VCaP (cell line): Measurements from ENCODE around the gene ZNF629.

Source experiments
- H3K27ac ChIP-seq: fragments of 450-650 bp; 2 replicates; pipeline ENCODE4 v1.5.1; 2017
- TF ChIP-seq, protein P1 (sequence below): fragments of 450-650 bp; conservative IDR thresholded peaks from 2 replicates; pipeline ENCODE4 v1.5.1; 2017; ENCODE audit warnings: mild to moderate bottlenecking, moderate library complexity

The ZNF629 gene

DNA sequence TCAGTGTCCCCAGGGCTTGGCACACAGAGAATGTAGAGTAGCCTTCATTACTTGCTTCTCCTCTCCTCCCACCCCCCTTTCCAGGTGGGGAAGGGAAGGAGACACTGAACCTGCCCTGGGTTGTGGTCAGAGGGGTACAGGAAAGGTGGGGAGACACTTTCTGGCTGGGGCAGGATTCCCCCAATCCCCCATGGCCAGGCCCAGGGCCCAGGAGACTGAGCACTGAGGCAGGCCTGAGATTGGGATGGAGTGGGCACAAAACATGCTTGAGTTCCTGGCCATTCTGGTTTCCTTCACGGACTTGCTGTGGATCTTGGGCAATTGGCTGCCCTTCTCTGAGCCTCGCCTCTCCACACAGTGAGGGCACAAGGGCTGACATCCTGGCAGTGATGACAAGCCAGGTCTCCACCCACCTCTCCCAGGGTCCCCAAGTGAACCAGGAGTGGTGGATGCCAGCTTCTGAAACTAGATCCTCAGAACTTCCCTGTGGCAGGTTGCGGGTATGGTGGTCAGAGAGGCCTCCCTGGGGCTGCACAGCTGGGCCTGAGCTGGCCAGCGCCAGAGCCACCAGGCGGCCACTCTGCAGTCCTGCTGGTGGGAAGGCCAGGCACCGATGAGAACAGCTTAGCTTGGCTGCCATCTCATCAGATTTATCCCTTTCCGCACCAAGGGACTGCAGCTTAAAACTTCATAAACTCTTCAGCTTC lies 9.3 kb downstream of the ZNF629 start:
- H3K27ac ChIP-seq, result no peak overlapping the region
- TF ChIP-seq, protein P1, sequence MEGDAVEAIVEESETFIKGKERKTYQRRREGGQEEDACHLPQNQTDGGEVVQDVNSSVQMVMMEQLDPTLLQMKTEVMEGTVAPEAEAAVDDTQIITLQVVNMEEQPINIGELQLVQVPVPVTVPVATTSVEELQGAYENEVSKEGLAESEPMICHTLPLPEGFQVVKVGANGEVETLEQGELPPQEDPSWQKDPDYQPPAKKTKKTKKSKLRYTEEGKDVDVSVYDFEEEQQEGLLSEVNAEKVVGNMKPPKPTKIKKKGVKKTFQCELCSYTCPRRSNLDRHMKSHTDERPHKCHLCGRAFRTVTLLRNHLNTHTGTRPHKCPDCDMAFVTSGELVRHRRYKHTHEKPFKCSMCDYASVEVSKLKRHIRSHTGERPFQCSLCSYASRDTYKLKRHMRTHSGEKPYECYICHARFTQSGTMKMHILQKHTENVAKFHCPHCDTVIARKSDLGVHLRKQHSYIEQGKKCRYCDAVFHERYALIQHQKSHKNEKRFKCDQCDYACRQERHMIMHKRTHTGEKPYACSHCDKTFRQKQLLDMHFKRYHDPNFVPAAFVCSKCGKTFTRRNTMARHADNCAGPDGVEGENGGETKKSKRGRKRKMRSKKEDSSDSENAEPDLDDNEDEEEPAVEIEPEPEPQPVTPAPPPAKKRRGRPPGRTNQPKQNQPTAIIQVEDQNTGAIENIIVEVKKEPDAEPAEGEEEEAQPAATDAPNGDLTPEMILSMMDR, result no peak

DNA sequence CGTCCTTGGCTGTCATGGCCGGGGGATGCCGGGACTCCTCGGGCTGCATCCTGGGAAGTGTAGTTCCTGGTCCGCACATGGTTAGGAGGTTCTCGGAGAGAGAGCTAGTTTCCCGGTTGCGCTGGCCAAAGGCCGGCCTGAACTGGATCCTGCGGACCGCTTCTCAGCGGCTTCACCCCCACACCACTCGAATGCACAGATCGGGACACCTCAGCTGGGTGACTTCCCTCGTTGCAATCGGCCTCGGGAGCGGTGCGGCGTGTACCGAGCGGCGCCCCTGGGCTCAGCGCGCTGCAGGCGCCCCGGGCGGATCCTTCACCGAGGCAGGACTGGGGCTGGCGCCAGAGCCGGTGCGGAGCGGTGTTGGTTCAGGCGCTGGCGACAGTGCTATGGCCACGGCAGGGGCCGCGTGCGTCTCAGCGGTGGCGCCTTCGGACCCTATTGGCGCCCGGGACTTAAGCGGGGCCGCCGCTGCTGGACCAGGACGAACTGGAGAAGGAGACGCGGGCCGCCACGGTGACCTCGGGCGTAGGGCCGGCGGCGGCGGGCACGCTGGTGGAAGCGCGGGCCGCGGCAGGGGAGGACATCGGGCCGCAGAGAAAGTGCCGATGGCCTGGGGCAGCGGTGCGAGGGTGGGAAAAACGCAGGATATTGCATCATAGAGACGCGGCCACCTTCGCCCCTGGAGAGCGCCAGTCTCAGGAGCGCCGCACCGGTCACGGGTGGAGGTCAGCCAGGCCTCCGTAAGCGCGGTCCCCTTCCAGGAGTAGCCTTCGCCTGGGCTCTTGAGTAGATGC lies 11.4 kb downstream of the ZNF629 start:
- TF ChIP-seq, protein P1, result no peak
- peak overlapping the region; percentile 91 for H3K27ac ChIP-seq

DNA sequence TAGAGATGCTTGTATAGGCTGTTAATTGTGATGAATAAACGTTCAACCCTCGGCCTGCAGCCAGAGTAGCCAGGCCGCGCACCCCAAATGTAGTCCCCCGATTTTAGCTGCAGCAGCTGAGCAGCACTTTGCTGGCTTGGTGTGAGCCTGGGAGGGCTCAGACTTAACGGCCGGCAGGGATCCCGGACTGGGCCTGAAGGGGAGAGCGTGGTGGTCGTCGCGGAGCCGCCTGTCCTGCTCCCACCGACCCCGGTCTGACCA lies 11.9 kb downstream of the ZNF629 start:
- TF ChIP-seq, protein P1, result no peak
- peak overlapping the region; percentile 91 for H3K27ac ChIP-seq

DNA sequence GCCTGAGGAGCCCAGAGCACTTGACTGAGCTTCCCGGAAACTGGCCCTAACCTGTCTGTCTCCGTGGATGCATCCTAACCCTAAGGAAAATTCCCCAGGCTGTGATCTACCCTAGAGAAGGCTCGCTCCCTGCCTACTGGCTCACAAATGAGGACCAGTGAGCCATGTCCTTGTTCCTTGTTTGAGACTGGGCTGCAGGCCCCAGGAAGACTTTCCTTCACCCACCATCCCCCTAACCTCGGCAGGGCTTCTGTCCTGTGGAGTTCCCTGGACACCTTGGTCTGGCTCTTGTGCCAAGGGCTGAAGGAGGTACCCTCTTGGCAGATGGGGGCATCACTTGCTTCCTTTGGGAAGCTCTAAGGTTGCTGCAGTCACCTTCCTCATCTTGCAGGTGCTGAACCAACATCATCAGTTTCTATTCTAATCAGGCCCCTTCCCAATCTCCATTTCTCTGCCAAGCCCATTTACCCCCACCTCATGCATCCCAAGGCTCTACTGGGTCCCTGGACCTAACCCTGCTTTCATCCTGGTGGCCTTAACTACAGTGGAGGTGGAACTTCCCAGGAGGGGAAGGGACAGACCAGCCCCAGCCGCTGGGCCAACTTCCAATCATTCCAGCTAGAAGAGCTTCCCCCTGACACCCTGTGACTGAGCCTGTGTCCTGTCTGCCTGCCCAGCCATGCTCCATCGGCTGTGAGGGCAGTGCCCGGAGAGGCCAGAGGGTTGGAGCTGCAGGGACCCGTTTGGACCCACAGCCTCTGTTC lies 12.5 kb downstream of the ZNF629 start:
- peak overlapping the region; percentile 91 for H3K27ac ChIP-seq
- TF ChIP-seq, protein P1, result no peak

DNA sequence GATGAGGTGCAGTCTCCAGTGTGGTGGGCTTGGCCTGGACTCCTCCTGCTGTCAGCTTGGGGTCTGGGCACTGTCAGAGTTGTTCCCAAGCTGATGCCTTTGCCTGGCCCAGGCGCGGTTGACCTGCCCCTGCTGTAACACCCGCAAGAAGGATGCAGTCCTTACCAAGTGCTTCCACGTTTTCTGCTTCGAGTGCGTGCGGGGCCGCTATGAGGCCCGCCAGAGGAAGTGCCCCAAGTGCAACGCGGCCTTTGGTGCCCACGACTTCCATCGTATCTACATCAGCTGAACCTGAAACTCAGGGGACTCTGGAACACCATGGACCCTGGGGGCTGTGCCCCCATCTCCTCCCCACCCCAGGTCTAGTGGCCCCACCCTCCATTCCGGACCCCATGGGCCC lies 13.2 kb downstream of the ZNF629 start:
- TF ChIP-seq, protein P1, result no peak
- no peak overlapping the region for H3K27ac ChIP-seq

DNA sequence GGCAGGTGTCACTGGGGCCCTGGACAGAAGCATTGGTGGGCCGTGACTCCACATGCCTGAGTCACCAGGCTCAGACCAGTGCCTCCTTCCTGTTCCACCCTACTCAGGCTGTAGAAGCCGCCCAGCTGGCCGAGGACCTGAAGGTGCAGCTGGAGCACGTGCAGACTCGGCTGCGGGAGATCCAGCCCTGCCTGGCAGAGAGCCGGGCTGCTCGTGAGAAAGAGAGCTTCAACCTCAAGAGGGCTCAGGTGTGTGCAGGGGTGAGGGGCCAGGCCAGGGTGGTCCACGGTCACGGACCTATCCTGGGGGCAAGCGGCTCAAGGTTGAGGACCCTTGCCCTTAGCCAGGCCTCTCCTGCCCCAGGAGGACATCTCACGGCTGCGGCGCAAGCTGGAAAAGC lies 15.3 kb downstream of the ZNF629 start:
- no peak overlapping the region for H3K27ac ChIP-seq
- TF ChIP-seq, protein P1, result no peak

DNA sequence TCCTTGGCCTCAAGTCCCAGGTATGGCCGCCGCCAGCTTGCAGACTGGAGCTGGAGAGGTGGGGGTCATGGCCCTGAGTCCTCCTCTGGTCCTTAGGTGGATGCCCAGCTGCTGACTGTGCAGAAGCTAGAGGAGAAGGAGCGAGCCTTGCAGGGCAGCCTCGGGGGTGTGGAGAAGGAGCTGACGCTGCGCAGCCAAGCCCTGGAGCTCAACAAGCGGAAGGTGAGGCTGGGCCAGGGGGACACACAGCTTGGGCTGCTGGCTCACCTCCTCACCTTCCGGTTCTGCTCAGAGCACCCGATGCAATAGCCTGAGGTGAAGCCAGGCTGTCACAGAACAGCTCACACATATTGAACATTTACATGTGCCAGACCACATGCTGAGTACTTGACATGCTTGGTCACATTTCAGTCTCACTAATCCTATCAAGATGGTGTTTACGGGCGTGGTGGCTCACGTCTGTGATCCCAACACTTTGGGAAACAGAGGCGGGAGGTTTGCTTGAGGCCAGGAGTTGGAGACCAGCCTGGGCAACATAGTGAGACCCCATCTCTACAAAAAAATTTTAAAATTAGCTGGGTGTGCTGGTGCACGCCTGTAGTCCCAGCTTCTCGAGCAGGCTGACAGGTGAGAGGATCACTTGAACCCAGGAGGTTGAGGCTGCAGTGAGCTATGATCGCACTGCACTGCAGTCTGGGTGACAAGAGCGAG lies 17.5 kb downstream of the ZNF629 start:
- TF ChIP-seq, protein P1, result no peak
- no peak overlapping the region for H3K27ac ChIP-seq
